GM19468 (cell line): ENCODE results near the gene SLCO3A1.

Experiments used
- ATAC-seq: cut with Tn5 transposase; IDR thresholded peaks from one replicate; pipeline ENCODE4 v1.9.1; 2021; ENCODE audit warnings: mild to moderate bottlenecking, moderate library complexity, moderate number of reproducible peaks; ENCODE audit not compliant: unreplicated experiment; ENCODE audit errors: extremely low read depth

Gene SLCO3A1

GRCh38 chr15:91853511-91853947 is at the start of gene SLCO3A1:
TSS of gene SLCO3A1 (plus strand) at chr15:91853708.
- ATAC-seq: peak; percentile 4

- no peak for ATAC-seq
Observed at GRCh38 chr15:91807122-91807521, 46.4 kb upstream of the SLCO3A1 start.

- ATAC-seq: no peak
Observed at GRCh38 chr15:91813924-91814323, 39.6 kb upstream of the SLCO3A1 start.

GRCh38 chr15:91816942-91817341 is 36.6 kb upstream of the SLCO3A1 start:
- ATAC-seq: no peak

- no peak for ATAC-seq
Observed at GRCh38 chr15:91821458-91821857, 32.0 kb upstream of the SLCO3A1 start.

- no peak for ATAC-seq
Observed at GRCh38 chr15:91824256-91824655, 29.3 kb upstream of the SLCO3A1 start.

GRCh38 chr15:91826443-91826842 is 27.1 kb upstream of the SLCO3A1 start:
- no peak for ATAC-seq

GRCh38 chr15:91833056-91833455 is 20.5 kb upstream of the SLCO3A1 start:
- ATAC-seq: no peak

GRCh38 chr15:91839867-91840266 is 13.6 kb upstream of the SLCO3A1 start:
- ATAC-seq: no peak

- ATAC-seq: no peak
Observed at GRCh38 chr15:91841861-91842260, 11.6 kb upstream of the SLCO3A1 start.

GRCh38 chr15:91844341-91844740 is 9.2 kb upstream of the SLCO3A1 start:
- ATAC-seq: no peak

GRCh38 chr15:91844928-91845327 is 8.6 kb upstream of the SLCO3A1 start:
- ATAC-seq: no peak

GRCh38 chr15:91845720-91846119 is 7.8 kb upstream of the SLCO3A1 start:
- no peak for ATAC-seq

- ATAC-seq: no peak
Observed at GRCh38 chr15:91849180-91849579, 4.3 kb upstream of the SLCO3A1 start.

GRCh38 chr15:91849749-91850161 is 3.8 kb upstream of the SLCO3A1 start:
- ATAC-seq: no peak

- ATAC-seq: peak; percentile 25
Observed at GRCh38 chr15:91852741-91853510, 582 bp upstream of the SLCO3A1 start.

- no peak for ATAC-seq
Observed at GRCh38 chr15:91853948-91854638, 585 bp downstream of the SLCO3A1 start.

- ATAC-seq: no peak
Observed at GRCh38 chr15:91854639-91854990, 1.1 kb downstream of the SLCO3A1 start.

- no peak for ATAC-seq
Observed at GRCh38 chr15:91855241-91855640, 1.7 kb downstream of the SLCO3A1 start.

GRCh38 chr15:91855684-91856489 is 2.4 kb downstream of the SLCO3A1 start:
- ATAC-seq: no peak

- ATAC-seq: no peak
Observed at GRCh38 chr15:91857224-91857585, 3.7 kb downstream of the SLCO3A1 start.
